SK-N-SH (cell line): ENCODE measurements around the gene FOXA1. TPM values are rescaled to one million over a fixed set of nuclear protein-coding genes. Genes with fewer than 3 reads are reported as not detected.

Experiments used
- CTCF ChIA-PET: fragments of 300-600, 350-600 bp; formaldehyde crosslinking; extraction: SDS; loops from one replicate; lab custom pipeline; 2021; lab: Yijun Ruan, JAX
- POLR2A ChIA-PET: fragments of 350-600 bp; sonication (Branson Sonifier 250); formaldehyde crosslinking; extraction: SDS; loops from one replicate; lab custom pipeline; 2020; ENCODE audit warnings: antibody characterized with exemption, inconsistent platforms; lab: Yijun Ruan, JAX
- DNase-seq: peaks from one replicate; pipeline ENCODE4 v3.0.0; 2012
- H2AFZ ChIP-seq: fragments of 200-600 bp; sonication (generic); 2 replicates; pipeline ENCODE4 v1.8.1; 2016; ENCODE audit warnings: antibody characterized with exemption, mild to moderate bottlenecking, low read depth
- H3F3A ChIP-seq: fragments of 200-600 bp; sonication (generic); replicated peaks from 2 replicates; pipeline ENCODE3; 2016; ENCODE audit warnings: antibody characterized with exemption, mild to moderate bottlenecking; ENCODE audit not compliant: insufficient read depth
- H3K27ac ChIP-seq, 2 experiments: fragments of 200-500 bp in 1 of 2; fragments of 200-600 bp in 1 of 2; sonication (Bioruptor generic) in 1 of 2; sonication (generic), shearing (Covaris generic) in 1 of 2; 2 replicates each; pipeline versions ENCODE4 v1.5.1 to v1.6.1; 2014 to 2016; ENCODE audit warnings: low read depth in 2 of 2, inconsistent platforms in 1 of 2, low read length in 1 of 2, mild to moderate bottlenecking in 1 of 2, mixed read lengths in 1 of 2
- H3K27me3 ChIP-seq: fragments of 200-600 bp; sonication (generic), shearing (Covaris generic); 2 replicates; pipeline ENCODE4 v1.6.1; 2016; ENCODE audit warnings: mixed run types; ENCODE audit not compliant: insufficient read depth
- H3K36me3 ChIP-seq, 2 experiments: fragments of 200-500 bp in 1 of 2; fragments of 200-600 bp in 1 of 2; sonication (Bioruptor generic) in 1 of 2; sonication (generic) in 1 of 2; replicated peaks in 1 of 2; 2 replicates each; pipeline versions ENCODE3 to v1.5.1; 2014 to 2016; ENCODE audit warnings: low read length in 1 of 2, mild to moderate bottlenecking in 1 of 2; ENCODE audit not compliant: insufficient read depth in 2 of 2, control insufficient read depth in 1 of 2
- H3K4me1 ChIP-seq, 2 experiments: fragments of 200-500 bp in 1 of 2; fragments of 200-600 bp in 1 of 2; sonication (Bioruptor generic) in 1 of 2; sonication (generic), shearing (Covaris generic) in 1 of 2; 2 replicates each; pipeline versions ENCODE4 v1.5.1 to v1.6.1; 2014 to 2016; ENCODE audit warnings: low read depth in 1 of 2, low read length in 1 of 2, mixed run types in 1 of 2; ENCODE audit not compliant: insufficient read depth in 2 of 2, control insufficient read depth in 1 of 2
- H3K4me2 ChIP-seq: fragments of 200-600 bp; sonication (generic), shearing (Covaris generic); 2 replicates; pipeline ENCODE4 v1.6.1; 2017; ENCODE audit warnings: mixed run types
- H3K4me3 ChIP-seq, 2 experiments: fragments of 200-500 bp in 1 of 2; fragments of 200-600 bp in 1 of 2; sonication (Bioruptor generic) in 1 of 2; sonication (generic), shearing (Covaris generic) in 1 of 2; 2 replicates each; pipeline versions ENCODE4 v1.5.1 to v1.8.1; 2014 to 2016; ENCODE audit warnings: low read depth in 2 of 2, inconsistent platforms in 1 of 2, low read length in 1 of 2, mild to moderate bottlenecking in 1 of 2, mixed read lengths in 1 of 2, moderate library complexity in 1 of 2
- H3K79me2 ChIP-seq: fragments of 200-600 bp; sonication (generic); 2 replicates; pipeline ENCODE4 v1.8.1; 2017; ENCODE audit warnings: mild to moderate bottlenecking; ENCODE audit not compliant: insufficient read depth
- H3K9ac ChIP-seq: fragments of 200-600 bp; sonication (generic); 2 replicates; pipeline ENCODE4 v1.6.1; 2017; ENCODE audit warnings: mixed run types
- H3K9me2 ChIP-seq: fragments of 200-600 bp; sonication (generic); 2 replicates; pipeline ENCODE4 v1.6.1; 2017; ENCODE audit warnings: mixed run types
- H3K9me3 ChIP-seq: fragments of 200-600 bp; sonication (generic); 2 replicates; pipeline ENCODE4 v1.6.1; 2017; ENCODE audit warnings: mixed run types, mild to moderate bottlenecking, moderate library complexity
- H4K20me1 ChIP-seq: fragments of 200-600 bp; sonication (generic); 2 replicates; pipeline ENCODE4 v1.6.1; 2017; ENCODE audit warnings: mild to moderate bottlenecking, mixed run types; ENCODE audit not compliant: insufficient read depth
- CHD2 ChIP-seq: fragments of 150-350 bp; IDR thresholded peaks from 2 replicates; pipeline ENCODE4 v1.6.1; 2018; ENCODE audit warnings: low read length; ENCODE audit not compliant: partially characterized antibody
- EP300 ChIP-seq, 2 experiments: IDR thresholded peaks; 2 replicates each; pipeline versions ENCODE4 v1.4.0 to v1.6.1; 2012; ENCODE audit warnings: borderline replicate concordance in 1 of 2, low read depth in 1 of 2, low read length in 1 of 2
- IRF3 ChIP-seq: fragments of 150-350 bp; IDR thresholded peaks from 2 replicates; pipeline ENCODE4 v1.6.1; 2016; ENCODE audit warnings: mild to moderate bottlenecking, low read depth, low read length
- JUND ChIP-seq: IDR thresholded peaks from 2 replicates; pipeline ENCODE4 v1.4.0; 2012
- NFIC ChIP-seq: IDR thresholded peaks from 2 replicates; pipeline ENCODE4 v1.4.0; 2012; ENCODE audit warnings: borderline replicate concordance
- NRF1 ChIP-seq: IDR thresholded peaks from 2 replicates; pipeline ENCODE4 v1.6.1; 2012; ENCODE audit warnings: low read depth, mild to moderate bottlenecking, low read length
- PBX3 ChIP-seq: IDR thresholded peaks from 2 replicates; pipeline ENCODE4; 2012
- RAD21 ChIP-seq: IDR thresholded peaks from 2 replicates; pipeline ENCODE4 v1.6.1; 2012; ENCODE audit warnings: mild to moderate bottlenecking, low read length
- RCOR1 ChIP-seq: fragments of 150-350 bp; IDR thresholded peaks from 2 replicates; pipeline ENCODE4 v1.6.1; 2017; ENCODE audit warnings: antibody characterized with exemption, low read length
- RFX5 ChIP-seq: IDR thresholded peaks from 2 replicates; pipeline ENCODE4 v1.6.1; 2012; ENCODE audit warnings: mild to moderate bottlenecking, improper control_type of control experiment, low read length
- SIN3A ChIP-seq: IDR thresholded peaks from 2 replicates; pipeline ENCODE4 v1.6.1; 2012; ENCODE audit warnings: low read depth, mild to moderate bottlenecking, low read length, moderate library complexity, borderline replicate concordance
- SMC3 ChIP-seq: IDR thresholded peaks from 2 replicates; pipeline ENCODE4 v1.6.1; 2012; ENCODE audit warnings: low read depth, low read length, improper control_type of control experiment
- TAF1 ChIP-seq: IDR thresholded peaks from 2 replicates; pipeline ENCODE4 v1.6.1; 2012; ENCODE audit warnings: low read depth, mild to moderate bottlenecking, low read length, moderate library complexity, borderline replicate concordance
- TCF12 ChIP-seq: IDR thresholded peaks from 2 replicates; pipeline ENCODE4 v1.4.0; 2012
- USF2 ChIP-seq: fragments of 150-350 bp; IDR thresholded peaks from 2 replicates; pipeline ENCODE4 v1.6.1; 2017; ENCODE audit warnings: antibody characterized with exemption, low read length, low read depth, borderline replicate concordance
- YY1 ChIP-seq: IDR thresholded peaks from 2 replicates; pipeline ENCODE4 v1.4.0; 2012; ENCODE audit warnings: low read depth, mild to moderate bottlenecking
- ZBTB33 ChIP-seq: IDR thresholded peaks from 2 replicates; pipeline ENCODE4 v1.4.0; 2012; ENCODE audit warnings: low read depth, borderline replicate concordance
- WGBS: methylation state at CpG from one replicate; pipeline ENCODE4 v1.1.6; 2017; ENCODE audit warnings: low lambda C conversion rate; 5-methylcytosine and 5-hydroxymethylcytosine counted together
- polyA plus RNA-seq, 3 experiments: library from polyadenylated mRNA; depleted of rRNA; stranded (reverse); fragments of >200 nt; gene quantifications; 2 replicates each; pipeline ENCODE4 v1.2.3, GENCODE V29; 2012
- TF ChIP-seq, protein P1 (sequence below): fragments of 200-600 bp; sonication (generic); IDR thresholded peaks from 2 replicates; pipeline ENCODE4 v1.6.1; 2017; ENCODE audit warnings: antibody characterized with exemption, mild to moderate bottlenecking, moderate library complexity

Gene FOXA1
- polyA plus RNA-seq, 1 of the 3 experiments (the other 2 are of a cell fraction): not detected

DNA sequence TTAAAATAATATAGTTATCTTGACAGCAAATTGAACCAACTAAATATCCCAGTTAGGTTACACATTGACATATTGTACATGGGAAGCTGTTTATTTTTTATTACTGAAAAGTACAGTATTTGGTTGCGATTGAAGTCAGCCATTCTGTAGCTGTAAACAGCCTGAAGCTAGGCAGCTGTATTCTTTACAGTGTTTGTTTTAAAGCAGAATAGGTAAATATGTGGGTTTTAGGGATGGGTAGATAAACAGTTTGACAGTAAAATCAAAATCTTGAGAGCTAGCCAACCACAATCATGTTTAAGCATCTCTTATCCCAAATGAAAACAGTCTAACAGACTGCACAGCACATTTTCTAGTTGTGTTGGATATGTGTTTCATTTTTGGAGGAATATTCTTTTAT lies 46.1 kb upstream of the FOXA1 start:
- Histone ChIP-seq H3K9me3 (no peaks in the 10 kb centered on the region), H3K4me2 (no peak overlapping the region), H3K36me3 (no peaks in the 10 kb centered on the region), H3K9me2 (no peaks in the 10 kb centered on the region), H3K4me1 (no peaks in the 10 kb centered on the region), H3K4me3 (no peak overlapping the region), H3K9ac (no peak overlapping the region), H3K27ac (no peak overlapping the region), H3K27me3 (no peaks in the 10 kb centered on the region), H3K79me2 (no peaks in the 10 kb centered on the region), H4K20me1 (no peaks in the 10 kb centered on the region), H2AFZ (no peak overlapping the region), H3F3A (no peaks in the 10 kb centered on the region)
- TF ChIP-seq NRF1 (no peak), SIN3A (no peak), JUND (no peak), NFIC (no peak), USF2 (no peak), RFX5 (no peak)
- TF ChIP-seq, protein P1, sequence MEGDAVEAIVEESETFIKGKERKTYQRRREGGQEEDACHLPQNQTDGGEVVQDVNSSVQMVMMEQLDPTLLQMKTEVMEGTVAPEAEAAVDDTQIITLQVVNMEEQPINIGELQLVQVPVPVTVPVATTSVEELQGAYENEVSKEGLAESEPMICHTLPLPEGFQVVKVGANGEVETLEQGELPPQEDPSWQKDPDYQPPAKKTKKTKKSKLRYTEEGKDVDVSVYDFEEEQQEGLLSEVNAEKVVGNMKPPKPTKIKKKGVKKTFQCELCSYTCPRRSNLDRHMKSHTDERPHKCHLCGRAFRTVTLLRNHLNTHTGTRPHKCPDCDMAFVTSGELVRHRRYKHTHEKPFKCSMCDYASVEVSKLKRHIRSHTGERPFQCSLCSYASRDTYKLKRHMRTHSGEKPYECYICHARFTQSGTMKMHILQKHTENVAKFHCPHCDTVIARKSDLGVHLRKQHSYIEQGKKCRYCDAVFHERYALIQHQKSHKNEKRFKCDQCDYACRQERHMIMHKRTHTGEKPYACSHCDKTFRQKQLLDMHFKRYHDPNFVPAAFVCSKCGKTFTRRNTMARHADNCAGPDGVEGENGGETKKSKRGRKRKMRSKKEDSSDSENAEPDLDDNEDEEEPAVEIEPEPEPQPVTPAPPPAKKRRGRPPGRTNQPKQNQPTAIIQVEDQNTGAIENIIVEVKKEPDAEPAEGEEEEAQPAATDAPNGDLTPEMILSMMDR: no peak
- WGBS: 0% methylated on average over 1 of the region's 1 CpG
- DNase-seq: no peak
- ChIA-PET POLR2A (no interaction called here), CTCF (no interaction called here)

DNA sequence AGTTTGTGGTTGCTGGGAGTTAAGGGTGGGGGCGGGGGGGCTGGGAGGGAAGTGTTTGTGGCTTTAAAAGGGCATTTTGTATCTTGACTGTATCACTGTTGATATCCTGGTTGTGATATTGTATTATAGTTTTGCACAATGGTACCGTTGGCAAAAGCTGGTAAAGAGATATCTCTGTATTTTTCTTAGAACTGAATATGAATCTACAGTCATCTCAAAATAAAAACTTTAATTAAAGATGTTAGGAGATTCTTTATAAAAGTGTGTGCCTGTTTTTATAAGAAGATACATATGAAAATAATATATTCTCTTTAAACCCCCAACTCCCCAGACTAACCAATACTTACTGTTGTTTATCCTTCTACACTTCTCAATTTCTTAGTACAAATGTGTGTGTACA lies 43.5 kb upstream of the FOXA1 start:
- H3K27me3 ChIP-seq: no peaks in the 10 kb centered on the region
- POLR2A ChIA-PET: no interaction called here
- no peaks in the 10 kb centered on the region for H3K9me3 ChIP-seq
- H3K36me3 ChIP-seq: no peaks in the 10 kb centered on the region
- no peaks in the 10 kb centered on the region for H3K9me2 ChIP-seq
- no peak overlapping the region for H2AFZ ChIP-seq
- H3K9ac ChIP-seq: no peak overlapping the region
- H3K27ac ChIP-seq: no peak overlapping the region
- H3K4me2 ChIP-seq: no peak overlapping the region
- H4K20me1 ChIP-seq: no peaks in the 10 kb centered on the region
- CTCF ChIA-PET: no interaction called here
- no peaks in the 10 kb centered on the region for H3K4me1 ChIP-seq
- 20% methylated on average over 2 of the region's 2 CpGs for WGBS
- H3K79me2 ChIP-seq: no peaks in the 10 kb centered on the region
- TF ChIP-seq NRF1: no peak
- TF ChIP-seq YY1: no peak
- no peak for TF ChIP-seq PBX3
- TF ChIP-seq CHD2: no peak
- TF ChIP-seq TCF12: no peak
- no peak for TF ChIP-seq ZBTB33
- no peak for TF ChIP-seq IRF3
- TF ChIP-seq EP300 (IDR thresholded peaks at IDR 0.05; ENCODE audit: borderline replicate concordance in 1 of 2, low read depth in 1 of 2, low read length in 1 of 2): no peak
- no peak for TF ChIP-seq SMC3
- TF ChIP-seq RAD21: no peak
- TF ChIP-seq SIN3A: no peak
- no peak for TF ChIP-seq RCOR1
- no peak for TF ChIP-seq TAF1
- DNase-seq: no peak
- no peaks in the 10 kb centered on the region for H3F3A ChIP-seq
- no peak overlapping the region for H3K4me3 ChIP-seq
